ENCODE data around the gene SMIM5. TPM values are rescaled to one million over a fixed set of nuclear protein-coding genes. Genes with fewer than 3 reads are reported as not detected.

SMIM5 gene
- total RNA-seq, 4 donors from 2014 or later: 0.22 TPM; not detected in 3

GRCh38 chr17:75595284-75595919 is 37.8 kb upstream of the SMIM5 start:
- no peak for TF ChIP-seq POLR2A (IDR thresholded peaks at IDR 0.05)
- TF ChIP-seq CTCF (IDR thresholded peaks at IDR 0.05 in 4 of 5, conservative IDR thresholded peaks at IDR 0.05 in 1 of 5): no peak
- ATAC-seq (no peak), DNase-seq (no peak)
- no peaks in the 10 kb centered on the region for H3K4me1 ChIP-seq
- intact Hi-C loops (cut with DNase I; ENCODE audit: low total_unique reads): no loop called here
- no peak overlapping the region for H3K4me3 ChIP-seq
- H3K9me3 ChIP-seq: no peaks in the 10 kb centered on the region
- no peaks in the 10 kb centered on the region for H3K27me3 ChIP-seq
- H3K36me3 ChIP-seq: no peaks in the 10 kb centered on the region
- no peak overlapping the region for H3K27ac ChIP-seq
- in situ Hi-C loops (cut with MboI; ENCODE audit: low sequenced_read_pairs in 4 of 4): loop anchor here in 1 of 4 donors (25.0 kb wide), 1 partner anchor 158 kb away; no protein-coding TSS in a partner anchor

GRCh38 chr17:75595920-75596313 is 37.3 kb upstream of the SMIM5 start:
- H3K4me1 ChIP-seq: no peaks in the 10 kb centered on the region
- no peak for TF ChIP-seq POLR2A (IDR thresholded peaks at IDR 0.05)
- no peak for TF ChIP-seq CTCF (IDR thresholded peaks at IDR 0.05 in 4 of 5, conservative IDR thresholded peaks at IDR 0.05 in 1 of 5)
- DNase-seq: no peak
- no peak overlapping the region for H3K27ac ChIP-seq
- no peak overlapping the region for H3K4me3 ChIP-seq
- no peaks in the 10 kb centered on the region for H3K27me3 ChIP-seq
- H3K36me3 ChIP-seq: no peaks in the 10 kb centered on the region
- in situ Hi-C loops (cut with MboI; ENCODE audit: low sequenced_read_pairs in 4 of 4): loop anchor here in 1 of 4 donors (25.0 kb wide), 1 partner anchor 159 kb away; no protein-coding TSS in a partner anchor
- intact Hi-C loops (cut with DNase I; ENCODE audit: low total_unique reads): no loop called here
- no peak for ATAC-seq
- no peaks in the 10 kb centered on the region for H3K9me3 ChIP-seq

- DNase-seq: no peak
- in situ Hi-C loops (cut with MboI; ENCODE audit: low sequenced_read_pairs in 4 of 4) (loop anchor here in 1 of 4 donors (25.0 kb wide), 1 partner anchor 159 kb away; no protein-coding TSS in a partner anchor), intact Hi-C loops (cut with DNase I; ENCODE audit: low total_unique reads) (no loop called here)
- Histone ChIP-seq H3K36me3 (no peaks in the 10 kb centered on the region), H3K9me3 (no peaks in the 10 kb centered on the region), H3K27ac (no peak overlapping the region), H3K4me1 (no peaks in the 10 kb centered on the region), H3K4me3 (no peak overlapping the region), H3K27me3 (no peaks in the 10 kb centered on the region)
- ATAC-seq: no peak
- TF ChIP-seq CTCF (IDR thresholded peaks at IDR 0.05 in 4 of 5, conservative IDR thresholded peaks at IDR 0.05 in 1 of 5): no peak
- TF ChIP-seq POLR2A (IDR thresholded peaks at IDR 0.05): no peak
Observed at GRCh38 chr17:75596320-75597087, 36.7 kb upstream of the SMIM5 start.

- Histone ChIP-seq H3K9me3 (no peaks in the 10 kb centered on the region), H3K4me1 (no peaks in the 10 kb centered on the region), H3K4me3 (no peak overlapping the region), H3K27ac (no peak overlapping the region), H3K27me3 (no peaks in the 10 kb centered on the region), H3K36me3 (no peaks in the 10 kb centered on the region)
- DNase-seq (no peak), ATAC-seq (peak; percentile 43 to 58)
- intact Hi-C loops (cut with DNase I; ENCODE audit: low total_unique reads): loop anchor here (1.0 kb wide), 1 partner anchor 49 kb away; no protein-coding TSS in a partner anchor
- TF ChIP-seq CTCF (IDR thresholded peaks at IDR 0.05 in 4 of 5, conservative IDR thresholded peaks at IDR 0.05 in 1 of 5) (peak; percentile 28 to 59 (median 55)), POLR2A (IDR thresholded peaks at IDR 0.05) (no peak)
- in situ Hi-C loops (cut with MboI; ENCODE audit: low sequenced_read_pairs in 4 of 4): no loop called here
Observed at GRCh38 chr17:75601057-75601987, 31.9 kb upstream of the SMIM5 start.

Data from gastrocnemius medialis (tissue), 4 donors.